Measurements from ENCODE around the gene AHNAK.

DNA sequence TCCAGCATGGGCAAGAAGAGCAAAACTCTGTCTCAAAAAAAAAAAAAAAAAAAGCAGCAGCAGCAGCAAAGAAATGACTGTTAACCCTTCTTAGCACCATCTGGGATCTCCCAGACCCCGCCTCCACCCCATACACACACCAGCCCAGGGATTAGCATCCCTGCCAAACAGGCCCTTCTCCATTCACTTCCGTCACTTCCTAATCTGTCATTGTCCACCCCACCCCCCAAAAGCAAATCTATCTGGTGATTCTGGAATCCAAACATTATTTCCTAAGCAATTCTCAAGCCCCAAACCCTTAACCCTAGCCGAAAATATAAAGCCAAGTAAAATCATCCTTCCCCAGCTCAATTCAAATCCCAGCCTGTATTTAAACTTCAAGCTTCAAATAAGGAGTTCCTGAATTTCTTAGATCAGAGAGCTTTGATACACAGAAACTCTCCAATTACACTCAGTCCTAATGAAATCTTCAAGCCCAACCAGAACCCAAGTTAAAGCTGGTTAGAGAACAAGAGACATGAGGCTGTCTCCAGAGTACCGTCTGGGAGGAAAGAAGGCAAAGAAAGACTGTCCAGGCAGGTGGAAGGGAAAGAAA, 6.0 kb upstream of the AHNAK start:
- TF ChIP-seq, protein P1, sequence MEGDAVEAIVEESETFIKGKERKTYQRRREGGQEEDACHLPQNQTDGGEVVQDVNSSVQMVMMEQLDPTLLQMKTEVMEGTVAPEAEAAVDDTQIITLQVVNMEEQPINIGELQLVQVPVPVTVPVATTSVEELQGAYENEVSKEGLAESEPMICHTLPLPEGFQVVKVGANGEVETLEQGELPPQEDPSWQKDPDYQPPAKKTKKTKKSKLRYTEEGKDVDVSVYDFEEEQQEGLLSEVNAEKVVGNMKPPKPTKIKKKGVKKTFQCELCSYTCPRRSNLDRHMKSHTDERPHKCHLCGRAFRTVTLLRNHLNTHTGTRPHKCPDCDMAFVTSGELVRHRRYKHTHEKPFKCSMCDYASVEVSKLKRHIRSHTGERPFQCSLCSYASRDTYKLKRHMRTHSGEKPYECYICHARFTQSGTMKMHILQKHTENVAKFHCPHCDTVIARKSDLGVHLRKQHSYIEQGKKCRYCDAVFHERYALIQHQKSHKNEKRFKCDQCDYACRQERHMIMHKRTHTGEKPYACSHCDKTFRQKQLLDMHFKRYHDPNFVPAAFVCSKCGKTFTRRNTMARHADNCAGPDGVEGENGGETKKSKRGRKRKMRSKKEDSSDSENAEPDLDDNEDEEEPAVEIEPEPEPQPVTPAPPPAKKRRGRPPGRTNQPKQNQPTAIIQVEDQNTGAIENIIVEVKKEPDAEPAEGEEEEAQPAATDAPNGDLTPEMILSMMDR (IDR thresholded peaks at IDR 0.05) = no peak
- TF ChIP-seq EZH2phosphoT487 (IDR thresholded peaks at IDR 0.05) = no peak
